ENCODE measurements around the gene SLC22A23. TPM values are rescaled to one million over a fixed set of nuclear protein-coding genes. Genes with fewer than 3 reads are reported as not detected.

The SLC22A23 gene
- total RNA-seq, 1 experiment from 2014 or later, result 6.8 TPM

- H2BK5ac ChIP-seq (ENCODE audit: insufficient read length, low read length), result no peak overlapping the region
- no peak overlapping the region for H3K56ac ChIP-seq (ENCODE audit: insufficient read length, low read depth, low read length)
- peaks cover 9% of the 10 kb centered on the region; the same call in 1 of the 2 replicates for H3K79me2 ChIP-seq (ENCODE audit: insufficient read depth, low read length)
- H3K9me3 Mint-ChIP-seq, result peaks cover 3% of the 10 kb centered on the region in 2 experiments; a peak in 2 of 5 replicates
- peaks cover 28 to 31% of the 10 kb centered on the region in 2 experiments for H3K4me1 Mint-ChIP-seq
- no peaks in the 10 kb centered on the region for H3K9me3 ChIP-seq (ENCODE audit: control insufficient read depth, low read depth, low read length)
- no peak overlapping the region for H2BK15ac ChIP-seq (ENCODE audit: low read depth, low read length)
- H3K36me3 Mint-ChIP-seq (ENCODE audit: insufficient read depth in 1 of 3, low read depth in 3 of 3), result peaks cover 9 to 39% (median 18%) of the 10 kb centered on the region in 3 experiments
- H3T11ph ChIP-seq (ENCODE audit: low read length), result no peak overlapping the region
- no peak overlapping the region for H4K5ac ChIP-seq (ENCODE audit: insufficient read length, low read depth, low read length)
- no peak overlapping the region for H3K14ac ChIP-seq (ENCODE audit: insufficient read depth, low read length)
- TF ChIP-seq CTCF (conservative IDR thresholded peaks at IDR 0.05), result no peak
- no peak overlapping the region for H4K91ac ChIP-seq (ENCODE audit: insufficient read length, low read depth, low read length)
- H3K4me1 ChIP-seq (ENCODE audit: insufficient read depth, low read length), result no peaks in the 10 kb centered on the region; the same call in 1 of the 2 replicates
- no peaks in the 10 kb centered on the region for H3K27me3 Mint-ChIP-seq (ENCODE audit: low read depth)
- peak overlapping the region in 1 of 3 experiments; percentile 59; a peak in 1 of 7 replicates for H3K27ac Mint-ChIP-seq
- H3K79me1 ChIP-seq (ENCODE audit: insufficient read depth, low read depth, low read length, poor library complexity, severe bottlenecking), result no peaks in the 10 kb centered on the region
- H3K23me2 ChIP-seq (ENCODE audit: insufficient read length, low read depth, low read length, poor library complexity, severe bottlenecking), result no peaks in the 10 kb centered on the region
- no peak overlapping the region for H2BK12ac ChIP-seq (ENCODE audit: insufficient read length, low read depth, low read length)
- H4K8ac ChIP-seq (replicated peaks; ENCODE audit: insufficient read length, low read depth, low read length), result no peak overlapping the region
- no peak overlapping the region for H3K9ac ChIP-seq (ENCODE audit: extremely low read depth, insufficient read length, low read length)
- H4K20me1 ChIP-seq (ENCODE audit: control insufficient read depth, insufficient read depth, insufficient read length), result no peaks in the 10 kb centered on the region
- no peak overlapping the region for H3K4me2 ChIP-seq (ENCODE audit: insufficient read depth, insufficient read length, low read length)
- H3K27me3 ChIP-seq (ENCODE audit: insufficient read depth, low read length), result no peaks in the 10 kb centered on the region
- H3K4me3 Mint-ChIP-seq, result no peak overlapping the region
- H2BK20ac ChIP-seq (ENCODE audit: low read depth, low read length, poor library complexity, severe bottlenecking), result no peak overlapping the region
- WGBS (ENCODE audit: extremely low coverage, insufficient read length, low lambda C conversion rate), result no CpG with 5 or more reads among the region's 4 CpGs
- DNase-seq, result no peak
- no peak overlapping the region for H2BK120ac ChIP-seq (ENCODE audit: low read depth, low read length, poor library complexity, severe bottlenecking)
- H3K18ac ChIP-seq (ENCODE audit: insufficient read length, low read depth, low read length), result no peak overlapping the region
- no peak overlapping the region for H2AFZ ChIP-seq (ENCODE audit: low read length)
- no peak overlapping the region for H3K27ac ChIP-seq (ENCODE audit: insufficient read length, low read depth, low read length)
- H3K23ac ChIP-seq (ENCODE audit: insufficient read length, low read depth, low read length), result no peak overlapping the region
- no peak overlapping the region for H2AK5ac ChIP-seq (ENCODE audit: insufficient read length, low read length)
- H3K4ac ChIP-seq (ENCODE audit: low read depth, low read length), result no peak overlapping the region
These were observed 16.9 kb downstream of the SLC22A23 start for GRCh38 chr6:3439961-3440360.
